ENCODE data around the gene EML1.
A peak's percentile ranks its signal among the peaks of the same experiment; 100 is the strongest.

EML1 gene

GRCh38 chr14:99899578-99900178 is 106.5 kb downstream of the EML1 start:
- DNase-seq: no peak
- H3K4me1 ChIP-seq: no peaks in the 10 kb centered on the region; the same call in 1 of the 2 replicates
- H3K27me3 ChIP-seq: no peaks in the 10 kb centered on the region
- peaks cover 4% of the 10 kb centered on the region; the same call in 1 of the 2 replicates for H3K36me3 ChIP-seq
- TF ChIP-seq CTCF (IDR thresholded peaks at IDR 0.05; ENCODE audit: low read depth, low read length): peak; percentile 48
- H3K9me3 ChIP-seq: no peaks in the 10 kb centered on the region
- H3K4me3 ChIP-seq (ENCODE audit: low read depth, low read length): no peak overlapping the region

GRCh38 chr14:99902925-99903324 is 109.7 kb downstream of the EML1 start:
- Histone ChIP-seq H3K36me3 (peaks cover 4% of the 10 kb centered on the region; the same call in 1 of the 2 replicates), H3K4me3 (ENCODE audit: low read depth, low read length) (no peak overlapping the region), H3K9me3 (no peaks in the 10 kb centered on the region), H3K27me3 (no peaks in the 10 kb centered on the region), H3K4me1 (no peaks in the 10 kb centered on the region)
- TF ChIP-seq CTCF (IDR thresholded peaks at IDR 0.05; ENCODE audit: low read depth, low read length): no peak
- DNase-seq: no peak

GRCh38 chr14:99904506-99904905 is 111.3 kb downstream of the EML1 start:
- Histone ChIP-seq H3K4me3 (ENCODE audit: low read depth, low read length) (no peak overlapping the region), H3K4me1 (no peaks in the 10 kb centered on the region), H3K36me3 (peaks cover 4% of the 10 kb centered on the region; the same call in 1 of the 2 replicates), H3K9me3 (no peaks in the 10 kb centered on the region), H3K27me3 (no peaks in the 10 kb centered on the region)
- DNase-seq: no peak
- TF ChIP-seq CTCF (IDR thresholded peaks at IDR 0.05; ENCODE audit: low read depth, low read length): no peak

- no peaks in the 10 kb centered on the region for H3K9me3 ChIP-seq
- no peaks in the 10 kb centered on the region for H3K4me1 ChIP-seq
- H3K27me3 ChIP-seq: no peaks in the 10 kb centered on the region
- H3K36me3 ChIP-seq: peaks cover 4% of the 10 kb centered on the region; the same call in 1 of the 2 replicates
- no peak for DNase-seq
- no peak overlapping the region for H3K4me3 ChIP-seq (ENCODE audit: low read depth, low read length)
- no peak for TF ChIP-seq CTCF (IDR thresholded peaks at IDR 0.05; ENCODE audit: low read depth, low read length)
Measured at GRCh38 chr14:99905121-99905520, 111.9 kb downstream of the EML1 start.

- Histone ChIP-seq H3K4me1 (no peaks in the 10 kb centered on the region), H3K27me3 (no peaks in the 10 kb centered on the region), H3K4me3 (ENCODE audit: low read depth, low read length) (no peak overlapping the region), H3K36me3 (no peaks in the 10 kb centered on the region; the same call in 1 of the 2 replicates), H3K9me3 (no peaks in the 10 kb centered on the region)
- TF ChIP-seq CTCF (IDR thresholded peaks at IDR 0.05; ENCODE audit: low read depth, low read length): no peak
- no peak for DNase-seq
Measured at GRCh38 chr14:99907761-99908652, 114.8 kb downstream of the EML1 start.
